GM12873 (cell line): ENCODE data around the gene EDC3.

Source experiments
- CTCF ChIP-seq: IDR thresholded peaks from 2 replicates; pipeline ENCODE4 v1.5.1; 2012; ENCODE audit warnings: low read depth, mild to moderate bottlenecking, moderate library complexity, low read length, control low read depth; ENCODE audit not compliant: insufficient read depth; ENCODE audit errors: missing control alignments

Gene EDC3

GRCh38 chr15:74608786-74609185 is 87.0 kb downstream of the EDC3 start:
- no peak for TF ChIP-seq CTCF

GRCh38 chr15:74605795-74606150 is 90.1 kb downstream of the EDC3 start:
- no peak for TF ChIP-seq CTCF

GRCh38 chr15:74604983-74605794 is 90.6 kb downstream of the EDC3 start:
- no peak for TF ChIP-seq CTCF

GRCh38 chr15:74603789-74604705 is 91.8 kb downstream of the EDC3 start:
- TF ChIP-seq CTCF: no peak

- no peak for TF ChIP-seq CTCF
Observed at GRCh38 chr15:74603026-74603788, 92.6 kb downstream of the EDC3 start.

GRCh38 chr15:74599156-74599555 is 96.7 kb downstream of the EDC3 start:
- TF ChIP-seq CTCF: no peak
